HEK293 (cell line): ENCODE measurements around the gene CDC42BPA.

Experiments used
- CTCF ChIA-PET: fragments of 350-600 bp; formaldehyde crosslinking; extraction: SDS; loops from one replicate; lab custom pipeline; 2021; ENCODE audit warnings: antibody characterized with exemption; lab: Yijun Ruan, JAX
- POLR2A ChIA-PET: fragments of 300-600 bp; formaldehyde crosslinking; extraction: SDS; loops from one replicate; lab custom pipeline; 2020; ENCODE audit warnings: antibody characterized with exemption, inconsistent platforms; lab: Yijun Ruan, JAX
- H3K27ac ChIP-seq: fragments of 200-500 bp; sonication (Bioruptor generic); 2 replicates; pipeline ENCODE4 v1.5.1; 2014; ENCODE audit warnings: low read depth, low read length, control low read depth, inconsistent platforms; ENCODE audit errors: extremely low read depth
- H3K36me3 ChIP-seq, 2 experiments: fragments of 200-500 bp in 1 of 2; sonication (Bioruptor generic) in 1 of 2; 1 replicate in 1 of 2; 2 replicates in 1 of 2; pipeline ENCODE4 v1.5.1; 2014 to 2017; ENCODE audit warnings: inconsistent platforms in 2 of 2, low read length in 2 of 2; ENCODE audit not compliant: control insufficient read depth in 2 of 2, insufficient read depth in 1 of 2
- H3K4me1 ChIP-seq: fragments of 200-500 bp; sonication (Bioruptor generic); 2 replicates; pipeline ENCODE4 v1.5.1; 2014; ENCODE audit warnings: mild to moderate bottlenecking, low read length, inconsistent platforms; ENCODE audit not compliant: control insufficient read depth, insufficient read depth
- H3K4me3 ChIP-seq: 2 replicates; pipeline ENCODE4 v1.5.1; 2011; ENCODE audit warnings: low read depth, mild to moderate bottlenecking, control low read depth, low read length, moderate library complexity
- H3K9me3 ChIP-seq: fragments of 200-500 bp; sonication (Bioruptor generic); 2 replicates; pipeline ENCODE4 v1.5.1; 2014; ENCODE audit warnings: low read depth, low read length, inconsistent platforms; ENCODE audit not compliant: control insufficient read depth, insufficient read depth
- GLI2 ChIP-seq: fragments of 450-650 bp; formaldehyde crosslinking; IDR thresholded peaks from 2 replicates; pipeline ENCODE4; 2017; ENCODE audit warnings: missing biosample characterization, missing genetic modification characterization, low read depth, borderline replicate concordance
- KLF17 ChIP-seq: fragments of 450-650 bp; formaldehyde crosslinking; IDR thresholded peaks from 2 replicates; pipeline ENCODE4 v1.5.1; 2016; ENCODE audit warnings: missing biosample characterization, missing genetic modification characterization
- MEIS1 ChIP-seq: sonication (generic); formaldehyde crosslinking; IDR thresholded peaks from 2 replicates; pipeline ENCODE4 v1.8.1; 2022; ENCODE audit warnings: missing genetic modification reagents, mild to moderate bottlenecking, borderline replicate concordance
- OVOL3 ChIP-seq: fragments of 450-650 bp; formaldehyde crosslinking; IDR thresholded peaks from 2 replicates; pipeline ENCODE4 v1.5.1; 2016; ENCODE audit warnings: missing biosample characterization, missing genetic modification characterization
- SETDB1 ChIP-seq: IDR thresholded peaks from one replicate; pipeline ENCODE4 v1.6.1; 2017; ENCODE audit warnings: mild to moderate bottlenecking, low read length, moderate library complexity, mixed read lengths; ENCODE audit not compliant: insufficient read length
- ZBTB11 ChIP-seq: fragments of 450-650 bp; formaldehyde crosslinking; conservative IDR thresholded peaks from 2 replicates; pipeline ENCODE4 v1.5.1; 2016; ENCODE audit warnings: low read depth, missing biosample characterization, missing genetic modification characterization
- ZBTB48 ChIP-seq: fragments of 450-650 bp; formaldehyde crosslinking; IDR thresholded peaks from 2 replicates; pipeline ENCODE4 v1.5.1; 2016; ENCODE audit warnings: missing biosample characterization, missing genetic modification characterization
- ZFP41 ChIP-seq: fragments of 450-650 bp; formaldehyde crosslinking; IDR thresholded peaks from 2 replicates; pipeline ENCODE4 v1.5.1; 2016; ENCODE audit warnings: missing biosample characterization, missing genetic modification characterization, borderline replicate concordance
- ZNF146 ChIP-seq: fragments of 450-650 bp; formaldehyde crosslinking; IDR thresholded peaks from 2 replicates; pipeline ENCODE4 v1.5.1; 2016; ENCODE audit warnings: missing biosample characterization, missing genetic modification characterization
- ZNF2 ChIP-seq: fragments of 450-650 bp; formaldehyde crosslinking; IDR thresholded peaks from 2 replicates; pipeline ENCODE4 v1.5.1; 2016; ENCODE audit warnings: missing biosample characterization, missing genetic modification characterization
- ZNF280D ChIP-seq: fragments of 450-650 bp; formaldehyde crosslinking; IDR thresholded peaks from 2 replicates; pipeline ENCODE4 v1.5.1; 2016; ENCODE audit warnings: missing biosample characterization, missing genetic modification characterization
- ZNF398 ChIP-seq: fragments of 450-650 bp; formaldehyde crosslinking; IDR thresholded peaks from 2 replicates; pipeline ENCODE4 v1.5.1; 2017; ENCODE audit warnings: missing biosample characterization, missing genetic modification characterization
- ZNF473 ChIP-seq: fragments of 450-650 bp; formaldehyde crosslinking; IDR thresholded peaks from 2 replicates; pipeline ENCODE4 v1.5.1; 2017; ENCODE audit warnings: missing biosample characterization, missing genetic modification characterization
- ZNF488 ChIP-seq: fragments of 450-650 bp; formaldehyde crosslinking; IDR thresholded peaks from 2 replicates; pipeline ENCODE4 v1.5.1; 2016; ENCODE audit warnings: missing biosample characterization, missing genetic modification characterization
- ZNF513 ChIP-seq: fragments of 450-650 bp; IDR thresholded peaks from 2 replicates; pipeline ENCODE4 v1.5.1; 2018; ENCODE audit warnings: missing biosample characterization, missing genetic modification characterization
- ZNF776 ChIP-seq: fragments of 450-650 bp; formaldehyde crosslinking; IDR thresholded peaks from 2 replicates; pipeline ENCODE4 v1.5.0; 2017; ENCODE audit warnings: missing biosample characterization, missing genetic modification characterization, borderline replicate concordance
- ZSCAN4 ChIP-seq: fragments of 450-650 bp; formaldehyde crosslinking; IDR thresholded peaks from 2 replicates; pipeline ENCODE4 v1.5.1; 2017; ENCODE audit warnings: missing biosample characterization, missing genetic modification characterization

CDC42BPA gene

GRCh38 chr1:226949401-226949800 is 368.9 kb downstream of the CDC42BPA start:
- Histone ChIP-seq H3K4me1 (peaks cover 6% of the 10 kb centered on the region; the same call in 1 of the 2 replicates), H3K4me3 (no peak overlapping the region)
- CTCF ChIA-PET, result interaction anchor here (0.7 kb wide), 1 partner anchor 23 kb away, joined by 4 read pairs; no protein-coding TSS in a partner anchor
- no peak for TF ChIP-seq ZNF513 (tag by site-specific recombination)
- TF ChIP-seq, all 188 proteins: peak for 0
- peaks cover 0 to 4% of the 10 kb centered on the region in 2 experiments; a peak in 1 of 3 replicates for H3K36me3 ChIP-seq
- POLR2A ChIA-PET, result interaction anchor here (2.1 kb wide), 1 partner anchor 9 kb away, joined by 11 read pairs; the partner anchor contains the start of gene COQ8A
- H3K27ac ChIP-seq, result no peak overlapping the region
- H3K9me3 ChIP-seq, result no peaks in the 10 kb centered on the region

GRCh38 chr1:226948996-226949395 is 369.3 kb downstream of the CDC42BPA start:
- Histone ChIP-seq H3K9me3 (no peaks in the 10 kb centered on the region), H3K4me3 (no peak overlapping the region), H3K36me3 (peaks cover 0 to 4% of the 10 kb centered on the region in 2 experiments; a peak in 1 of 3 replicates), H3K4me1 (peaks cover 9% of the 10 kb centered on the region), H3K27ac (no peak overlapping the region)
- ChIA-PET CTCF (no interaction called here), POLR2A (interaction anchor here (2.1 kb wide), 1 partner anchor 9 kb away, joined by 11 read pairs; the partner anchor contains the start of gene COQ8A)
- TF ChIP-seq KLF17, result no peak
- no peak for TF ChIP-seq MEIS1 (CRISPR knock-in tag)
- no peak for TF ChIP-seq OVOL3 (tag by site-specific recombination)
- TF ChIP-seq ZNF280D (tag by site-specific recombination), result no peak
- no peak for TF ChIP-seq ZFP41
- no peak for TF ChIP-seq ZBTB48
- TF ChIP-seq ZNF488 (tag by site-specific recombination), result no peak
- no peak for TF ChIP-seq ZBTB11
- TF ChIP-seq ZNF513 (tag by site-specific recombination), result no peak
- no peak for TF ChIP-seq ZNF2 (tag by site-specific recombination)
- no peak for TF ChIP-seq SETDB1
- no peak for TF ChIP-seq ZNF776 (tag by site-specific recombination)
- no peak for TF ChIP-seq ZSCAN4 (tag by site-specific recombination)
- TF ChIP-seq ZNF398 (tag by site-specific recombination), result no peak
- no peak for TF ChIP-seq GLI2
- no peak for TF ChIP-seq ZNF473 (tag by site-specific recombination)
- TF ChIP-seq ZNF146 (tag by site-specific recombination), result no peak
